HPDE6-E6E7 (cell line): ENCODE data around the gene KLHL42.
A peak's percentile ranks its signal among the peaks of the same experiment; 100 is the strongest.
"Not testable (repeated sequence)": the region's sequence is repeated elsewhere in the genome, so short reads cannot be mapped to it uniquely, and the experiment has no call there.

ENCODE experiments used
- DNase-seq: peaks from one replicate; pipeline ENCODE4 v3.0.0; 2011; ENCODE audit warnings: missing footprints; ENCODE audit errors: extremely low spot score

Gene KLHL42

GRCh38 chr12:27779920-27780611 lies at the start of gene KLHL42, which contains the start of gene MANSC4:
Gene KLHL42 (plus strand): TSS chr12:27780233. CDS start chr12:27780331, 98 bp downstream.
Gene MANSC4 (minus strand): TSS chr12:27780236. CDS start chr12:27771276, 8,960 bp downstream.
- DNase-seq = peak; percentile 59

DNA sequence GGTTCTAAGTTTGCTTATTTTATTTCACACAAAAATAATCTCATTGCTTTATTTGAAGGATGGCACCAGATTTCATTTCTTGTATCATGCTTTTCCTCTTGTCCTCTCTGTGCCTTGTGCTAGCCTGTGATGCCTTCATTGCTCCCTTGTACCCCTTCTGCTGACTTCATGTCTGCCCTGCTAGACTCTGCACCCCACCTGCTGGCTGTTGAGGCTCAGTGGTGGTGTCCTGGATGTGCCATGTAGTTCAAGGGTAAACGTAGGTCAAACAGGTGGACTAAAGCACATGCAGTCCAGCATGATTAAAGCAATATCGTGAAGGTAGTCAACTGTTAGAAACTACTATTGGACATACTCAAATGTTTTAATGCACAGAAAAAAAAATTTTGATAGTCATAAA lies 47.8 kb upstream of the KLHL42 start:
- DNase-seq = no peak

GRCh38 chr12:27733052-27733656 lies 46.9 kb upstream of the KLHL42 start:
- DNase-seq = no peak

- DNase-seq = no peak
Observed at GRCh38 chr12:27733791-27734190, 46.2 kb upstream of the KLHL42 start.

DNA sequence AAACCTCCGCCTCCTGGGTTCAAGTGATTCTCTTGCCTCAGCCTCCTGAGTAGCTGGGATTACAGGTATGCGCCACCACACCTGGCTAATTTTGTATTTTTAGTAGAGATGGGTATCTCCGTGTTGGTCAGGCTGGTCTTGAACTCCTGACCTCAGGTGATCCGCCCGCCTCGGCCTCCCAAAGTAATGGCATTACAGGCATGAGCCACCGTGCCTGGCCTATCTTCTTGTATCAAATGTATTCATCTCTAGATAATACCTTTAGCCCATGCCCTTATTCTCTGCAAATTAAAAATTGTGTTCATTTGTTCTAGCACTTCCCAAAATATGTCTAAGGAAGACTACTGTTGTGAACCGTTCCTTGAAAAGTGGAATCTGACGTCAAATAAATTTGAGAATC lies 45.7 kb upstream of the KLHL42 start:
- DNase-seq = not testable (repeated sequence)

DNA sequence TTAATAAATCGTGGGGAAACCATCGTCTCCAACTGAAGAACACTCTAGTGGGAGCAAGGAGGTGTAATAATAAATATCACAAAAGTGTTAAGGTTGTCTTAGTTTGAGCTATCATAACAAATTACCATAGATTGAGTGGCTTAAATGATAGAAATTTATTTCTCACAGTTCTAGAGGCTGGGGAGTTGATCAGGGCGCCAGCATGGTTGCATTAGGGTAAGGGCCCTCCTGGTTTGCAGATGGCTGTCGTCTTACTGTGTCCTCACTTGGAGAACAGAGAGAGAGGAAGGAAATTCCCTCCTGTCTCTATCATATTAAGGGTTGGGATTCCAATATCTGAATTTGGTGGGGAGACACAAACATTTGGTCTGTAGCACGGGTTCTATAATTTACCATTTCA lies 36.4 kb upstream of the KLHL42 start:
- no peak for DNase-seq

GRCh38 chr12:27745734-27746133 lies 34.3 kb upstream of the KLHL42 start:
- DNase-seq = not testable (repeated sequence)

DNA sequence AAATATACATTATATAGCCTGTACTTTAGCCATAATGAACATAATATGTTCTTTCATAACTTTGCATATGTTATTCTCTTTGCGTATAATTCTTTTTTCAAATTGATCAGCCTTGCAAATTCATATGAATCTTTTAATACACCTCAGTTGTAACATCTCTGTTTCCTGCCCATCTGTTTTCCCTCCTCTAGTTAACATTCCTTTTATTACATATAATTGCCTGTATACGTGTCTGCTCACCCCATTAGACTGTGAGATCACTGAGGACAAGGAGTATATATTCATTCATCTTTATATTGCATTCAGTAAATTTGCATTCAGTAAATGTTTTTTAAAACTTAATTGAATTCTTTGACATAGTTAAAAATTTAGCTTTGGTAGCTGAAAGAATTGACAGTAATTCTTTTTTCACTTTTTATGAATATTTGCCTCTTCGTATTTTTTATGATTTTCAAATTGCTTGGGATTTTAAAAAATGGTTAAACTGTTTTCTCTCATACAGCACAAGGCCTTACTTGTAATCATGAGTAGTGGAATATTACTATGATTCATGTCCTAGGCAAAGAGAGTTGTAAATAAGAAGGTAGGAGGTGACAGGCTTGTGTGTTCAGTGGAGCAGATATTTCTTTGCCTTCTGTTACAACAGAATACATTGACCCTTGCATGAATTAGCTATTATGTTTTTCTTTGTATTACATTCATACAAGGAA lies 32.8 kb upstream of the KLHL42 start:
- DNase-seq = no peak

- no peak for DNase-seq
Observed at GRCh38 chr12:27751386-27752047, 28.5 kb upstream of the KLHL42 start.

DNA sequence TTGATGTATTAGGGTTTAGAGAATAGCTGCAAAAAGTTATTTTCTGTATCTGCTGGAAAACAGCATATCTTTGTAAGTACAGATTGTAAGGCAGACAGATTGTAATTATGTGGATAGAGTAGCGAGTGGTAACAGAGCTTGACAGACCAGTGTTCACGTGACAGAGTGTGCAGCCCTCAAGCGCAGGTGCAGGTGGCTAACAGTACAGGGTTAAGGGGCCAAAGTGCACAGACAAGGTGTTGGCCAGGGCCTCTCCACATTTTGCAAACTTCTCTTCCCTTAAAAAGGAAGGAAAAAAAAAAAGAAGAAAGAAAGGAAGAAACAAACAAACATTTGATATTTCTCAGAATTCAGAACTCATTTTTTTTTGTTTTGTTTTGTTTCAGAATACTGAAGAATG lies 25.2 kb upstream of the KLHL42 start:
- DNase-seq = no peak

- DNase-seq = no peak
Observed at GRCh38 chr12:27756670-27757195, 23.3 kb upstream of the KLHL42 start.

DNA sequence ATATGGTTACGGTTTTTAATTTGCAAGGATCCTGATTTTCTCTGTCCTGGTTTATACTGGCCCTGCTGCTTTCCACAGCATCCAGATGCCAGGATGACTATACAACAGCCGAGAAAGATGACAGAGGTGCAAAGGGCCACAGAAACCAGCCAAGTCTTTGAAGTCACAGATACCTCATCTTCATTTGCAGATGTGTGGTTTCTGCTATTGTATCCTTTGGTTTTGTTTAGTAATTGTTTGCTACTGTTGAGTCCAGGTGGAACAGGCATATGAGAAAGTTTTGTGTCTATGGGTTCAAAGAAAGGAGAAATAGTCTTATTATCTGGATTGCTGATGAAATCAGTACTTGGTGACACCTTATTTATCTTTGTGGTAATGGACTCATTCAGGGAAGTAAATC lies 17.3 kb upstream of the KLHL42 start:
- no peak for DNase-seq

GRCh38 chr12:27766587-27766986 lies 13.4 kb upstream of the KLHL42 start:
- DNase-seq = no peak

DNA sequence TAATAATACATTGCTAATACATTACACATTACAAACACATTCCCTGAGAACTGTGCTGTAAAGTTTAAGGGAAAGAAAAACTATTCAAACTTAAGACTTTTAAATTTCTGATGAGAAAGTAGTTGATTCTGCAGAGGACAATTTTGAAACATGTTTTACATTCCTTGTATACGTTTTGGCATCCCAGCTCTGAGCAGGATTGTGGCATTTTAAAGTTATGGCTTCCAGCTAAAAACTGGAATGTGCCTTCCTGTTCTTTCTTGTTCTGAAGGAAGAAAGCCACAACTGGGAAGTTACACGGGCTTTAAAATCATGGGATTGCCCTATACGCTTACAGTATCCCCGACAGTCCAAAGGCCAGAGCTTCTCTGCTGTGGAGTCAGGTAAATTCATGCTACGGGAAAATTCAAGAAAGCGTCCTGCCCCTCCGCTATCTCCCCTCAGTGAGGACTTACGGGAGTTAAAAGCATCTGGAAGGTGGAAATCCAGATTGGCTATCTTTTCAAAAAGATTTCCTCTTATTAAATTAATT lies 10.8 kb upstream of the KLHL42 start:
- no peak for DNase-seq

DNA sequence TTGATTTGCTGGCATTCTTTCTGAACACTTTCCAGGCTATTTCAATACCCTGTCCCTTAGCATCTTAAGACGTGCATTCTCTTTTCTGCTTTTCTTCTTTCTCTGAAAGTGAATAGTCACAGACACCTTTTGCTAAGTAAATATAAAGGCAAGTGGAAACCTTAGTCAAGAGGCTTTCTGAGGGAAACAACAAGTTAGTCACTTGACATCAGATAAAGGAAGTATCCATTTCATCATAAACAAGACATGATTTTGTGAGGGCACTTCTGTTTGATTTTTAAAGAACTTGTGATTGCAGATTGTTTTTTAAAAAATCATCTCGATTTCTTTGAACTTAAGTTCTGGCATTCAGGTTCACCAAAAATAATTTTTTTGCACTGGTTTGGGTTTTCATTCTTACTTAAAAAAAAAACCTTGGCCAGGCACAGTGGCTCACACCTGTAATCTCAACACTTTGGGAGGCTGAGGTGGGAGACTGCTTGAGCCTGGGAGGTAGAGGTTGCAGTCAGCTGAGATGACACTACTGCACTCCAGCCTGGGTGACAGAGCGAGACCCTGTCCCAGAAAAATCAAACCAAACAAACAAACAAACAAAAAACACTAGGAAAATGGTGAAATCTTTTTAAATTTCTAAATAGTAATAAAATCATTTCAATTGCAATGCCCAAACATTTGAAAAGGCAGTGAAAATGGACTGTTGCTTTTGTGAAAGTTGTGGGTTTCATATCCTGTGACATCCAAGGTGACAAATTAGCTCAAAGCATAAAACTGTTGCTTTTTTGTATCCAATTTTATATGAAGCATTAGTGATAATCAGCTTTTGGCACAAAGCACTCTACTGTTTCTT lies 8.3 kb upstream of the KLHL42 start:
- DNase-seq = no peak

GRCh38 chr12:27772328-27773049 lies 7.5 kb upstream of the KLHL42 start:
- DNase-seq = no peak

DNA sequence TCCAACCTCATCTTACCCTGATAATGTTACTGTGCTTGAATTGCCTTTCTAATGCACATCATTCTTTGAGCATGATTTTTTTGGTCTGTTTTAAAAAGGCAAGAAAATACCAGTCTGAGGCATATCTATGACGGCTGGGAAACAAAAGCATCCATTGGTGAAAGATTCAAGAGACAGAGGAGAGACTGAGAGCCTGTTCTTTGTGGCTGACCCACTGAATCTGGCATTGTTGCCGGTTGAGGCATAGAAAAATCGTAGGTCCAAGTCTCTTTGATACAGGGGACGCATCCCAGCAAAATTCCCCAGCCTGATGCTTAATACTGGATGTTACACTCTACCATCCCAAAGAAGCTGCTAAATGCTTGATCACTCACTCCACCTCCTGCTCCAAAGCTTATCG lies 2.9 kb upstream of the KLHL42 start:
- no peak for DNase-seq

DNA sequence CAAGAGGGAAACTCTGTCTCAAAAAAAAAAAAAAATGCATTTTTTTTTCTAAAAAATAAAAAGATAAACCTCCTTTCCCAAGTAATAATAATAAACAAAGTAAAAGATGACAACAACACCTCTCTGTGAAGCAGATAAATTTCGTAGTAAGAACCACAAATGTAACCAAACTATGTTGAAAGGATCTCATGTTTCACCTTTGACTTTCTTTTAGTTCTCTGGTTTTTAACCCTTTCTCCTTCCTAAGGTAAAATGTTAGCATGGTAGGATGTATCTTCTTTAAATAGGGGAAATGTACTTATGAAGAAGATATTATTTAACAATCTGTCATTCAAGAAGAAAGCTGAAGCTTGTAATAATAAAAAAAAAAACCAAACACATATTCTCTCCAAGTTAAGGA lies 1.8 kb upstream of the KLHL42 start:
- DNase-seq = no peak

GRCh38 chr12:27779416-27779919 lies 565 bp upstream of the KLHL42 start:
- no peak for DNase-seq
